Measurements from ENCODE around the gene KDELR3. TPM values are rescaled to one million over a fixed set of nuclear protein-coding genes. Genes with fewer than 3 reads are reported as not detected.

The KDELR3 gene
- total RNA-seq, 1 donor from 2014 or later, result 4.2 TPM

Other genes with a start within 250 kb of the KDELR3 start
- 42.8 TPM for gene TMEM184B, start 195.1 kb upstream of the KDELR3 start, total RNA-seq
- 72.6 TPM for gene CSNK1E, start 150.7 kb upstream of the KDELR3 start, total RNA-seq
- gene KCNJ4, start 12.9 kb upstream of the KDELR3 start, total RNA-seq, result 20.5 TPM
- 212 TPM for gene DDX17, start 38.2 kb downstream of the KDELR3 start, total RNA-seq
- 0.20 TPM for gene DMC1, start 102.1 kb downstream of the KDELR3 start, total RNA-seq
- 0.20 TPM for gene FAM227A, start 188.3 kb downstream of the KDELR3 start, total RNA-seq
- 32.6 TPM for gene CBY1, start 188.5 kb downstream of the KDELR3 start, total RNA-seq
- 65.5 TPM for gene TOMM22, start 213.9 kb downstream of the KDELR3 start, total RNA-seq
- gene JOSD1, start 232.8 kb downstream of the KDELR3 start, total RNA-seq, result 17.8 TPM
- gene GTPBP1, start 237.8 kb downstream of the KDELR3 start, total RNA-seq, result 36.5 TPM

Measured in left ventricle myocardium superior (tissue), 1 donor.